IPS-18a (cell line): ENCODE results near the gene TMPO.

Source experiments
- H3K27ac ChIP-seq: one replicate; pipeline ENCODE4 v1.5.1; 2013; ENCODE audit warnings: low read length
- H3K27me3 ChIP-seq: one replicate; pipeline ENCODE4 v1.6.1; 2013; ENCODE audit warnings: mild to moderate bottlenecking, low read length; ENCODE audit not compliant: control insufficient read depth, insufficient read depth
- H3K36me3 ChIP-seq: one replicate; pipeline ENCODE4 v1.6.1; 2013; ENCODE audit warnings: low read depth, low read length; ENCODE audit not compliant: control insufficient read depth
- H3K4me1 ChIP-seq: one replicate; pipeline ENCODE4 v1.6.1; 2013; ENCODE audit warnings: low read depth, low read length; ENCODE audit not compliant: control insufficient read depth
- H3K4me3 ChIP-seq: one replicate; pipeline ENCODE4 v1.5.1; 2013; ENCODE audit warnings: low read length
- H3K9ac ChIP-seq: one replicate; pipeline ENCODE4 v1.6.1; 2013; ENCODE audit warnings: mild to moderate bottlenecking, low read length, moderate library complexity
- H3K9me3 ChIP-seq: one replicate; pipeline ENCODE4 v1.6.1; 2013; ENCODE audit warnings: low read depth, low read length; ENCODE audit not compliant: control insufficient read depth

TMPO gene, protein sequence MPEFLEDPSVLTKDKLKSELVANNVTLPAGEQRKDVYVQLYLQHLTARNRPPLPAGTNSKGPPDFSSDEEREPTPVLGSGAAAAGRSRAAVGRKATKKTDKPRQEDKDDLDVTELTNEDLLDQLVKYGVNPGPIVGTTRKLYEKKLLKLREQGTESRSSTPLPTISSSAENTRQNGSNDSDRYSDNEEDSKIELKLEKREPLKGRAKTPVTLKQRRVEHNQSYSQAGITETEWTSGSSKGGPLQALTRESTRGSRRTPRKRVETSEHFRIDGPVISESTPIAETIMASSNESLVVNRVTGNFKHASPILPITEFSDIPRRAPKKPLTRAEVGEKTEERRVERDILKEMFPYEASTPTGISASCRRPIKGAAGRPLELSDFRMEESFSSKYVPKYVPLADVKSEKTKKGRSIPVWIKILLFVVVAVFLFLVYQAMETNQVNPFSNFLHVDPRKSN

GRCh38 chr12:98515287-98516110 lies at the start of gene TMPO:
TSS of gene TMPO (plus strand) at chr12:98515590. CDS start at chr12:98515868, 278 bp downstream.
- H3K27me3 ChIP-seq: no peaks in the 10 kb centered on the region
- peak within 1 kb of the TSS; percentile 99 for H3K27ac ChIP-seq
- H3K9ac ChIP-seq: peak within 1 kb of the TSS; percentile 100
- H3K36me3 ChIP-seq: peaks cover 6% of the 10 kb centered on the region
- H3K4me1 ChIP-seq: peaks cover 13% of the 10 kb centered on the region
- no peaks in the 10 kb centered on the region for H3K9me3 ChIP-seq
- H3K4me3 ChIP-seq: peak within 1 kb of the TSS; percentile 94

- H3K9ac ChIP-seq: no peak overlapping the region
- H3K4me3 ChIP-seq: no peak overlapping the region
- no peaks in the 10 kb centered on the region for H3K36me3 ChIP-seq
- no peaks in the 10 kb centered on the region for H3K9me3 ChIP-seq
- H3K27ac ChIP-seq: no peak overlapping the region
- H3K4me1 ChIP-seq: no peaks in the 10 kb centered on the region
- H3K27me3 ChIP-seq: no peaks in the 10 kb centered on the region
Measured at GRCh38 chr12:98465950-98466602, 49.3 kb upstream of the TMPO start.

- no peaks in the 10 kb centered on the region for H3K4me1 ChIP-seq
- H3K36me3 ChIP-seq: no peaks in the 10 kb centered on the region
- H3K9me3 ChIP-seq: no peaks in the 10 kb centered on the region
- H3K4me3 ChIP-seq: no peak overlapping the region
- no peaks in the 10 kb centered on the region for H3K27me3 ChIP-seq
- H3K27ac ChIP-seq: no peak overlapping the region
- no peak overlapping the region for H3K9ac ChIP-seq
Measured at GRCh38 chr12:98466640-98467400, 48.6 kb upstream of the TMPO start.

DNA sequence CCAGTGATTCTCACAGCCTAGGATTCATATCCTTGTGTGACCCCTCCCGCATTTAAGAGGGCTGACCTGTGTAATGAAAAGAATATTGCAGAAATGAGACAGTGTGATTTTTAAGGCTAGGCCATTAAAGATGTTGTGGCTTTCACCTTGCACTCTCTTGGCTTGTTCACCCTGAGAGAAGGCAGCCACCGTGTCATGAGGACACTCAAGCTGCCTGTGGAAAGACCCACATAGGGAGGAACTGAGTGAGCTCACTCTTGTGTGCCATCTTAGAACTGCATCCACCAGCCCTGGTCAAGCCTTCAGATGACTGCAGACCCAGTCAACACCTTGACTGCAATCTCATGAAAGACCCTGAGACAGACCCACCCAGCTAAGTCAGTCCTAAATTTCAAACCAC lies 46.3 kb upstream of the TMPO start:
- Histone ChIP-seq H3K4me3 (no peak overlapping the region), H3K27ac (no peak overlapping the region), H3K27me3 (no peaks in the 10 kb centered on the region), H3K4me1 (no peaks in the 10 kb centered on the region), H3K36me3 (no peaks in the 10 kb centered on the region), H3K9me3 (no peaks in the 10 kb centered on the region), H3K9ac (no peak overlapping the region)

GRCh38 chr12:98470469-98471082 lies 44.8 kb upstream of the TMPO start:
- Histone ChIP-seq H3K36me3 (no peaks in the 10 kb centered on the region), H3K9ac (no peak overlapping the region), H3K4me1 (no peaks in the 10 kb centered on the region), H3K9me3 (no peaks in the 10 kb centered on the region), H3K4me3 (no peak overlapping the region), H3K27me3 (no peaks in the 10 kb centered on the region), H3K27ac (no peak overlapping the region)

DNA sequence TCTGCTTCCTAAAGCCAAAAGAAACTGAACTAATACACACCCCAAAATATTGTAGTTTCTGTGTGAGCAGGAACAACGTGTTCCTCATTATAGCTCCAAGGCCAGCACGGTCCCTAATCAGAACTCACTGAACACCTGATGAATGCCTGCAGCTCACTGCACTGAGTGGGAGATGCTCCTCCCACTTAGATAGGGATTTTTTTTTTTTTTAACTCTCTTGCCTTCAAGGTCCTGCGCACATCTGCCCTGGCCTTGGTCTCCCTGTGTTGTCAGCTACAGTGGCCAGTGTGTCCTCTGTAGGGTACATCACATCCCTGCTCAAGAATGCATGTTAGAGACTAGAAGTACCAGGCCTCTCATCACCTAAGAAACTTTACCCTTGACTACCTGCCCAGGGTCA lies 44.3 kb upstream of the TMPO start:
- H3K9me3 ChIP-seq: no peaks in the 10 kb centered on the region
- no peaks in the 10 kb centered on the region for H3K27me3 ChIP-seq
- no peak overlapping the region for H3K4me3 ChIP-seq
- H3K36me3 ChIP-seq: no peaks in the 10 kb centered on the region
- no peak overlapping the region for H3K9ac ChIP-seq
- H3K27ac ChIP-seq: no peak overlapping the region
- no peaks in the 10 kb centered on the region for H3K4me1 ChIP-seq

GRCh38 chr12:98475565-98475908 lies 39.9 kb upstream of the TMPO start:
- H3K9ac ChIP-seq: no peak overlapping the region

DNA sequence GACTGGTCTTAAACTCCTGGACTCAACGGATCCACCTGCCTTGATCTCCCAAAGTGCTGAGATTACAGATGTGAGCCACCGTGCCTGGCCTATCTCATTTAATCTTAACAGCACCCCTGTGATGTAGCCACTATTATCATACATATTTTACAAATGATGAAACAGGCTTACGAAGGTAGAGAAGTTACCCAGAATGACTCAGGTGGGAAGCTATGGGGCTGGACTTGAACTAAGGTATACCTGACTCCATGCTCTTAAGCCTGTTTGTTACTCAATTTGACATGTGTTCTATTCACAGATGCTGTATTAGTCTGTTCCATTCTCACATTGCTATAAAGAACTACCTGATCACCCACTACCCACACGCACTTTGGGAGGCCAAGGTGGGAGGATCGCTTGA lies 36.8 kb upstream of the TMPO start:
- no peaks in the 10 kb centered on the region for H3K27me3 ChIP-seq
- H3K4me3 ChIP-seq: no peak overlapping the region
- H3K9ac ChIP-seq: no peak overlapping the region

More at GRCh38 chr12:98475565-98475908, 39.9 kb upstream of the TMPO start:
- no peak overlapping the region for H3K27ac ChIP-seq
- no peaks in the 10 kb centered on the region for H3K9me3 ChIP-seq
- no peaks in the 10 kb centered on the region for H3K4me1 ChIP-seq
- H3K4me3 ChIP-seq: no peak overlapping the region
- no peaks in the 10 kb centered on the region for H3K36me3 ChIP-seq
- H3K27me3 ChIP-seq: no peaks in the 10 kb centered on the region

DNA sequence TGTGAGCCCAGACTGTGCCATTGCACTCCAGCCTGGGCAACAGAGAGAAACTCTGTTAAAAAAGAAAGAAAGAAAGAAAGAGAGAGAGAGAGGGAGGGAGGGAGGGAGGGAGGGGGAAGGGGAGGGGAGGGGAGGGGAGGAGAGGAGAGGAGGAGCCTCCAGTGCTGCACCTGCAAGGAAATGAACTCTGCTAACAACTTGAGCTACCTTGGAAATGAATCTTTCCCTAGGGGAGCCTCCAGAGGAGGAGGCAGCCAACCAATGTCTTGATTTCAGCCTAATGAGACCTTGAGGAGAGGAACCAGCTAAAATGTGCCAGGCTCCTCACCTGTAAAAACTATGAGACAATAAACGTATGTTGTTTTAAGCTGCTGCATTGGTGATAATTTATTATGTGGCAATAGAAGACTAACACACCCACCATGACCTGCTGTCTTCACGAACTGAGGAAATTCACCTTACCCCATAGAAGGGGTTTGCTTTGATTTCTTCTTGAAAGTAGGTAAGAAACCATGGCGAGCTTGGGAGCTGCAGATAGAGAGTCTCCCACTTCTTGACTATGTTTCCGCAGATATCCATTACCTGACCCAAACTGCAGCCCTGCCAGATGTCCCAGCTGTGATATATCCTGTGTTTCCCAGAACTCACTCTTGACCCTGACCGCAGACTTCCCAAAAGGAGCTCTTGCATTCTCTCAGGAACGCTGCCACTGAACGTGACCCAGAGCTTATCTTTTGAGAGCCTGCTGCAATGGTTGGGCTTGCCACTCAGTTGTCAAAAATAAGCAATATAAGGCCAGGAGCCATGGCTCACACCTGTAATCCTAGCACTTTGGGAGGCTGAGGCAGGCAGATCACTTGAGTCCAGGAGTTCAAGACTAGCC lies 31.5 kb upstream of the TMPO start:
- Histone ChIP-seq H3K4me1 (peaks cover 2% of the 10 kb centered on the region), H3K9ac (no peak overlapping the region), H3K36me3 (no peaks in the 10 kb centered on the region)

More for the DNA sequence above, 36.8 kb upstream of the TMPO start:
- Histone ChIP-seq H3K36me3 (no peaks in the 10 kb centered on the region), H3K4me1 (no peaks in the 10 kb centered on the region), H3K9me3 (no peaks in the 10 kb centered on the region), H3K27ac (no peak overlapping the region)

DNA sequence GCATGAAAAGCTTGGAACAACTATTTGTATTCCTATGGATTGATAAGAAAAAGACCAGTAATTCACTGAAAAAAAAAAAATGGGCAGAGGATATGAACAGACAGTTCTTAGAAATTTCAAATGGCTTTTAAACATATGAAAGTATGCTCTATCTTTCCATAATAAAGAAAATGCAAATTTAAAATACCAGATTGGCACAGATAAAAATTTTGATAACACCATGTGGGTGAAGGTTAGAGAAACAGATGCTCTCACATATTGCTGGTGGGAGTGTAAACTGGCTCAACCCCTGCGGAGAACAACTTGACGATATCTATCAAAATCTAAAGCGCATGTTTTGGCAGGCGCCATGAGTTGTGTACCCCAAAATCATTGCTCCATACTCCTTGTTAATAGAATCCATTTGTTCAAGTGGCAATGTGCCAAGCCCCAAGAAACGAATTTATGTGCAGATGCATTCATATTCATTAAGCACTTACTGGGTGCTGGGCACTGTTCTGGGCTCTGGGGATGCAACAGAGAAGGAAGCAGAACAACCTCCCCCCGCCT lies 29.5 kb upstream of the TMPO start:
- H3K36me3 ChIP-seq: no peaks in the 10 kb centered on the region
- no peak overlapping the region for H3K27ac ChIP-seq
- H3K9ac ChIP-seq: no peak overlapping the region
- no peak overlapping the region for H3K4me3 ChIP-seq
- no peaks in the 10 kb centered on the region for H3K27me3 ChIP-seq
- peaks cover 16% of the 10 kb centered on the region for H3K4me1 ChIP-seq
- no peaks in the 10 kb centered on the region for H3K9me3 ChIP-seq

More for the DNA sequence above, 31.5 kb upstream of the TMPO start:
- Histone ChIP-seq H3K4me3 (no peak overlapping the region), H3K27me3 (no peaks in the 10 kb centered on the region), H3K9me3 (no peaks in the 10 kb centered on the region), H3K27ac (no peak overlapping the region)
